Fibroblast of pulmonary artery (primary cell): ENCODE results near the gene GPC5.

ENCODE experiments used
- DNase-seq: peaks from one replicate; pipeline ENCODE4 v3.0.0-alpha.2; 2010; ENCODE audit warnings: low read depth
- H3K4me3 ChIP-seq: replicated peaks from 2 replicates; pipeline ENCODE4 v1.5.1; 2011; ENCODE audit warnings: low read depth, mild to moderate bottlenecking, control low read depth, low read length, moderate library complexity
- TF ChIP-seq, protein P1 (sequence below): IDR thresholded peaks from 2 replicates; pipeline ENCODE4 v1.5.1; 2011; ENCODE audit warnings: mild to moderate bottlenecking, control low read depth, low read length, inconsistent platforms; ENCODE audit errors: missing control alignments

GPC5 gene

DNA sequence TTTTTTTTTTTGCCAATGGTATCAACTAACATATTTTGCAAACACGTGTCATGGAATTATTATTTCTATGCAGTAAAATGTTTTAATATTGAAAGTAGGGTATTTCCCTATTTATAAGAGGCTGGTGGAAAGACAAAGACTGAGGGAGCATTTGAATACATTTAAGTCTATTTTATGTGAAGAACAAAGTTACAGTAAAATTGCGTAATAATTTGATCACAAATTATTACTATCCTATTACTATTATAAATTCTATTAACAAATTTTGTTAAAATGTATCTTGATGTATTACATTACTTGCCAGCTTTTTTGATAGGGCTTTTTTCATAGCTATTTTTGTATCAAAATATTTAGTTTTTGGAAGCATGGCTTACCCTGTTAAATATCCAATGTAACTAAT, 58.4 kb downstream of the GPC5 start:
- TF ChIP-seq, protein P1, sequence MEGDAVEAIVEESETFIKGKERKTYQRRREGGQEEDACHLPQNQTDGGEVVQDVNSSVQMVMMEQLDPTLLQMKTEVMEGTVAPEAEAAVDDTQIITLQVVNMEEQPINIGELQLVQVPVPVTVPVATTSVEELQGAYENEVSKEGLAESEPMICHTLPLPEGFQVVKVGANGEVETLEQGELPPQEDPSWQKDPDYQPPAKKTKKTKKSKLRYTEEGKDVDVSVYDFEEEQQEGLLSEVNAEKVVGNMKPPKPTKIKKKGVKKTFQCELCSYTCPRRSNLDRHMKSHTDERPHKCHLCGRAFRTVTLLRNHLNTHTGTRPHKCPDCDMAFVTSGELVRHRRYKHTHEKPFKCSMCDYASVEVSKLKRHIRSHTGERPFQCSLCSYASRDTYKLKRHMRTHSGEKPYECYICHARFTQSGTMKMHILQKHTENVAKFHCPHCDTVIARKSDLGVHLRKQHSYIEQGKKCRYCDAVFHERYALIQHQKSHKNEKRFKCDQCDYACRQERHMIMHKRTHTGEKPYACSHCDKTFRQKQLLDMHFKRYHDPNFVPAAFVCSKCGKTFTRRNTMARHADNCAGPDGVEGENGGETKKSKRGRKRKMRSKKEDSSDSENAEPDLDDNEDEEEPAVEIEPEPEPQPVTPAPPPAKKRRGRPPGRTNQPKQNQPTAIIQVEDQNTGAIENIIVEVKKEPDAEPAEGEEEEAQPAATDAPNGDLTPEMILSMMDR = no peak
- H3K4me3 ChIP-seq = no peak overlapping the region
- no peak for DNase-seq

DNA sequence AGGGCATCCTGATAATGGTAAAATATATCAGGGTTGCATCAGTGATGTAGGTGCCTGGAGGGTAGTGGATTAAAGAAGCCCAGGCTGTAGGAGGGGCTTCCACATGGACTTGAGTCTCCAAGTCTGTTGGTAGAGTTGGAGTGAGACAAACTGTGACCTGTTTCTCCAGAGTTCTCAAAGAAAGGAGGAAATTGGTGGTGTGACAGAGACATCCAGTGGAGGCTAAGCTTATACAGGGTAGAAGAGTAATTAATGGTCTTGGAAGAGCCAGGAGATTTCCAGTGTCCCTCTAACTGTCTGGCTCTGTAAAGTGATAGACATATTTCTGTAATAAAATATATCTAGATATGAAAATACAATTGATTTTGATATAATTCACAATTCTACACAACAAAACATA, 61.1 kb downstream of the GPC5 start:
- no peak for DNase-seq
- TF ChIP-seq, protein P1 = no peak
- H3K4me3 ChIP-seq = no peak overlapping the region

DNA sequence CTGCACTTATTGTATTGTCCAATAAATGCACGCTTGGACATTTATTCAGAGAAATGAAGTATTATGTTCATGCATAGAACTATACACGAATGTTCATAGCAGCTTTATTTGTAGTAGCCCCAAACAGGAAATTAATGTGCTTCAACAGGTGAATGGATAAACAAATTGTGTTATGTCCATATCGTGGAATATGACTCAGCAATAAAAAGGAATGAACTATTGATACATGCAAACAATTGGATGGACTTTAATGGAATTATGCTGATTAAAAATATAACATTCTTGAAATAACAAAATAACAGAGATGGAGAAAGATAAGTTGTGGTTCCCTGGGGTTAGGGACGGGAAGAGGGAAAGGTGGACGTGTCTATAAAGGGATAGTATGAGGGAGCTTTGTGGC, 65.9 kb downstream of the GPC5 start:
- DNase-seq = no peak
- H3K4me3 ChIP-seq = no peak overlapping the region
- TF ChIP-seq, protein P1 = no peak

DNA sequence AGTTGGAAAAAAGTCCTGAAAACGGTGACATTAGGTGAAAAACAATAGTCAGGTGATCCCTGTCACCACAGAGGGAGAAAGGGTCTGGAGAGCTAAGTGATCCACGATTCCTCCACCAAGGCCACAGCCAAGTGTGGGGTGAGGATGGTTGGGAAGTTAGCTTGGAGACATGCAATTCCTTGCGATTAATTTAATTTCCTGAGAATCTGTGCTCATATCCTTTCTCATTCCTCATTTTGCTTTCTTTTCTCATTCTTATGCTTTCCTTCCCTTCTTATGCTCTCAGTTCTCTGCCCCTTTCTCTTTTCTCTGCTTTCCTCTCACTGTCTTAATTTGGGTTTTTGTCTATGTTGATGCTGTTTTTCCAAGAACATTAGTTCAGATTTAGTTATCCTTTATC, 68.8 kb downstream of the GPC5 start:
- H3K4me3 ChIP-seq = no peak overlapping the region
- no peak for DNase-seq
- TF ChIP-seq, protein P1 = no peak

DNA sequence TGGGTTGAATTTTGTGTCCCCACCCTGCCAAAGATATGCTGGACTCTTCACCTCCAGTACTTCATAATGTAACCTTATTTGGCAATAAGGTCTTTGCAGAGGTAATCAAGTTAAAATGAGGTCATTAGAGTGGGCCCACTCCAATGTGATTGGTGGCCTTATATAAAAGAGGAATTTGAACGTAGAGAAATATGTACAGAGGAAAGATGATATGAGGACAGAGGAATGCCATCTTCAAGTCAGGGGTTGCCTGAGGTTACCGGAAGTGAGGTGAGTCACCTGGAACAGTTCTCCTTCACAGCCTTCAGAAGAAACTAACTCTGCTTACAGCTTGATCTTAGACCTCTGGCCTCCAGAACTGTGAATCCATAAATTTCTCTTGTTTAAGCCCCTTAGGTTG, 69.9 kb downstream of the GPC5 start:
- H3K4me3 ChIP-seq = no peak overlapping the region
- TF ChIP-seq, protein P1 = no peak
- DNase-seq = peak; percentile 1

DNA sequence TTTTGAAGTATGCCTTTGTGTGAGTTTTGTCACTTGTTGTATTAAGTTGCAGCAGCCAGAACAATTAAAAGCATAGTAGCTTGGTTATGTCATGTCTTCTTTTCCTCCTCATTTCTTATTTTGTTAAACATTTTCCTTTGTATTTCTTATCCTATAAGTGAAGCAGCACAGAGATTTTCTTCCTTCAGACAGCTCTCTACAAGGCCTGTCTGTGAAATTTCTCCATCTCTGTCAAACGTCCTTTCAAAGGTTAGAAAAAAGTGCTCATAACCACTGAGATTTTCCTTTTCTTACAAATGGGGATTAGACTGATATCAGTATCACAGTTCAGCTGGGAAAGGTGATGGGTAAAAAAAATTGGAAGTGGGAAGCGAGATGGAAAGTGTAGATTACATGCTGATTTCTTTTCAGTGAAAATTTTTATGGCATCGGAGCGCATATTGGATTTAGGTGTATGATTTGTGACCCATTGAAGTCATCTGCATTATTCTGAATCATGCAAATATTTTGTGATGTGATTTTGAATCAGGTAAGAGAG, 71.7 kb downstream of the GPC5 start:
- TF ChIP-seq, protein P1 = no peak
- no peak overlapping the region for H3K4me3 ChIP-seq
- no peak for DNase-seq

DNA sequence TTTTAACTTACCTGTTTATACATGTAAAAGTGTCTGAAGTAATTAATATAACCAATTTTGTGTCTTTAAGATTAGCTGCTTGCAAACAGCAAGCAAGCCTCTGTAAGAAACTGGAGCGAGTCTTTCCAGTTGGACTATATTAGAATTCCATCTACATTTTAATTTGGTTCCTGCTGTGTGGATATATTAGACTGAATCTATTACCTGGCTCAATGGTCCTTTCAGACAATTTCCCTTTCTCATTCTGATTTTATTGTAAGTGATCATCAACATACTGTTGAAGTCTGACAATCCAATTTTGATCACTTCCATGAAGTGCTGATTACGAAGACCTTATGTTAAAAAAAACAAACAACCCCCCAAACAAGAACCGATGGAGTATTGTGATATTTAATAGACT, 72.3 kb downstream of the GPC5 start:
- H3K4me3 ChIP-seq = no peak overlapping the region
- TF ChIP-seq, protein P1 = no peak
- no peak for DNase-seq
